ENCODE measurements around the gene AGPAT4. TPM values are rescaled to one million over a fixed set of nuclear protein-coding genes. Genes with fewer than 3 reads are reported as not detected.
"Not testable (repeated sequence)": the region's sequence is repeated elsewhere in the genome, so short reads cannot be mapped to it uniquely, and the experiment has no call there.

The AGPAT4 gene
- total RNA-seq, 2 donors from 2014 or later = 3.6 to 9.2 TPM

- H3K27me3 ChIP-seq = no peaks in the 10 kb centered on the region
- no peaks in the 10 kb centered on the region for H3K36me3 ChIP-seq
- no peak overlapping the region for H3K4me3 ChIP-seq
- intact Hi-C loops (cut with DNase I) = no loop called here
- no peak overlapping the region for H3K9ac ChIP-seq (ENCODE audit: low read depth in 2 of 2, low read length in 2 of 2)
- DNase-seq = no peak
- no peaks in the 10 kb centered on the region for H3K4me1 ChIP-seq
- no peak for TF ChIP-seq CTCF (IDR thresholded peaks at IDR 0.05)
- no peak overlapping the region for H3K27ac ChIP-seq
- H3K9me3 ChIP-seq = no peaks in the 10 kb centered on the region
These were observed 46.6 kb downstream of the AGPAT4 start for GRCh38 chr6:161227004-161227960.

- Histone ChIP-seq H3K27me3 (no peaks in the 10 kb centered on the region), H3K9me3 (no peaks in the 10 kb centered on the region), H3K9ac (ENCODE audit: low read depth in 2 of 2, low read length in 2 of 2) (no peak overlapping the region), H3K4me3 (no peak overlapping the region), H3K4me1 (no peaks in the 10 kb centered on the region), H3K36me3 (no peaks in the 10 kb centered on the region), H3K27ac (no peak overlapping the region)
- no peak for TF ChIP-seq CTCF (IDR thresholded peaks at IDR 0.05)
- intact Hi-C loops (cut with DNase I) = no loop called here
- no peak for DNase-seq
These were observed 47.6 kb downstream of the AGPAT4 start for GRCh38 chr6:161226009-161226964.

- DNase-seq = no peak
- no peak overlapping the region for H3K27ac ChIP-seq
These were observed 48.2 kb downstream of the AGPAT4 start for GRCh38 chr6:161225681-161226008.

GRCh38 chr6:161224951-161225680 lies 48.7 kb downstream of the AGPAT4 start:
- H3K27me3 ChIP-seq; H3K9ac ChIP-seq (ENCODE audit: low read depth in 2 of 2, low read length in 2 of 2); H3K27ac ChIP-seq; H3K4me3 ChIP-seq; intact Hi-C loops (cut with DNase I); DNase-seq; H3K4me1 ChIP-seq; H3K9me3 ChIP-seq; H3K36me3 ChIP-seq: not testable (repeated sequence)

More at GRCh38 chr6:161225681-161226008, 48.2 kb downstream of the AGPAT4 start:
- Histone ChIP-seq H3K36me3 (no peaks in the 10 kb centered on the region), H3K9me3 (no peaks in the 10 kb centered on the region), H3K27me3 (no peaks in the 10 kb centered on the region), H3K9ac (ENCODE audit: low read depth in 2 of 2, low read length in 2 of 2) (no peak overlapping the region), H3K4me3 (no peak overlapping the region), H3K4me1 (no peaks in the 10 kb centered on the region)
- TF ChIP-seq CTCF (IDR thresholded peaks at IDR 0.05) = no peak
- intact Hi-C loops (cut with DNase I) = no loop called here

GRCh38 chr6:161223646-161224045 lies 50.2 kb downstream of the AGPAT4 start:
- intact Hi-C loops (cut with DNase I) = no loop called here
- no peak for DNase-seq
- TF ChIP-seq CTCF (IDR thresholded peaks at IDR 0.05) = no peak

More at GRCh38 chr6:161223646-161224045, 50.2 kb downstream of the AGPAT4 start:
- Histone ChIP-seq H3K27me3 (no peaks in the 10 kb centered on the region), H3K9me3 (no peaks in the 10 kb centered on the region), H3K4me1 (no peaks in the 10 kb centered on the region), H3K9ac (ENCODE audit: low read depth in 2 of 2, low read length in 2 of 2) (no peak overlapping the region), H3K27ac (no peak overlapping the region), H3K4me3 (no peak overlapping the region), H3K36me3 (no peaks in the 10 kb centered on the region)
